Activated CD8-positive, alpha-beta memory T cell treated with anti-CD3 and anti-CD28 coated beads for 24 hours (primary cell): ENCODE results near the gene IL22RA1.

Experiments
- DNase-seq: peaks from one replicate; pipeline ENCODE4 v3.0.0-alpha.2; 2020

Gene IL22RA1

DNA sequence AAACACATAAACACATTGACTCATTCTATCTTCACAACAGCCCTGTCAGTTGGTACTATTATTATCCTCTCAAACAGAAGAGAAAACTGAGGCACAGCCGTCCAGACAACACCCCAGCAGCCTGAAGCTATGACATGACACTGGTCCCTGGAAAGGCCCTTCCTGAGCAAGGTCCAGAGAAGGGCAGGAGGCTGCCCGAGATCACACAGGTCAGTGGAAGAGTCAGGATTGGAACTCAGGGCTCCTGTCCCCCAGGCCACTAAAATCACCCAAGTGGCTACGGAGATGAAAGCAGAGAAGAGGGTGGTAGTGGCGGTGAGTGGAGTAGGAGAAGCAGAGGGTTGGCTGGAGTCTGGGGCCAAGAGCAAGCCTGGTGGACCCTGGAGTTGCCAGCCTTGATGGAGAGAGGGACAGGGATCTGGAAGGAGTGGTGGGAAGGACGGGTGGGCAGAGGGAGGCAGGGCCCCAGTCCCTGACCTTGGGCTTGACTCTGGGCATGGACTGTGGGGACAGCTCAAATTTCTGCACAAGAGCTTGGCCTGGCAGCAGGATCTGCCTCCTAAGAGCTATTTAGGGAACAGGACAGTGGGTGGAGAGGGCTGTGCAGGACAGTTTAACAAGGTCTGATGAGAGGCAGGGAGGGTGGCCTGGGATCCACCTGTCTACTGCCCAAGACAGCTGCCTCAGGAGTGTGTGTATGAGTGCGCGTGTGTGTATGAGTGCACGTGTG lies 46.8 kb downstream of the IL22RA1 start:
- no peak for DNase-seq

DNA sequence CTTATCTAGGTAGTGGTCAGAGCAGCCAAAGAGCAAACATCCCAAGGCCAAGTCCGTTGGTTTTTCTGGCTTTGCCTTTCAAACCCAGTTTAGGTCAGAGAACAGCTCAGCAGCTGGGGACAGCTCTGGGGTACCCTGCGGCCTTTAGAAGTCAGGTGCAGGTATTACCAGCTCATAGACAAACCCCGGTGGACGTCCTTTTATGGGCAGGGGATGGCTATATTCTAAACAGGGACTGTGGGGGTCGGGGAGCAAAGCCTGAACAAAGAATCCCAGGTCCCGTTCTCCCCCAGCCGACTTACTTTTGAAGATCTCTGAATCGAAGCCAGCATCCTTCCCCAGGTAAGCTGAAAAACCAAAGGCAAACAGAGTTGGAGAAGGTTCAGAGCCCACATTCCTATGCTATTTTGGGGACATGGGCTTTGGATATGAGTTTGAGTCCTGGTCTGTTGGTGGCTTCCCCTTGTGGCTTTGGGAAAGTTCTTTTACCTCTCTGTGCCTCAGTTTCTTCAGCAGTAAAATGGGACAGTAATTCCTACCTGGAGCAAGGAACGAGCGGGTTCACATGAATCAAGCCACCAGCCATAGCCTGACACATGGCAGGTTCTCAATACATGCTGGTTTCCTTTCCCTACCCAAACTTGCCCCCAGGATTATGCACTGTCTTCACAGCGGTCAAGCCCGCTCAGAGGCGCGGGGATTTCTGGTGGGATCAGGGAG lies 47.6 kb downstream of the IL22RA1 start:
- DNase-seq, result no peak

DNA sequence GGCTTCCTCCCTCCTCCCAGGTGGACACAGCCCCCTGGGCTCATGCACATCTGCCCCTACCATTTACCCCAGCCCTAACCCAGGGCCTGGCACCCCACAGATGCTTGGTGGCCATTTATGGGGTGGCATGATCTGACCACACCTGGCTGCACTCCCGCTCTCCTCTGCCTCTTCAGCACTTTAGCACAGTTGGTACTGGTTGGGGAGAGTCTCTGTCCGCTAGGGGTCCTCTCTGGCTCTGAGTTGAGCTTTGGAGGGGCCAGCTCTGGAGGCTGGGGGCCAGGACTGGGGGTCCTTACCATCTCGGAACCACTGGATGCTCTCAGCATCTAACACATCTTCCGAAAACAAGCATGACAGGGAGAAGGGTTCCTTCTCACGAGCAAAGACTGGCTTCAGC lies 48.4 kb downstream of the IL22RA1 start:
- no peak for DNase-seq

DNA sequence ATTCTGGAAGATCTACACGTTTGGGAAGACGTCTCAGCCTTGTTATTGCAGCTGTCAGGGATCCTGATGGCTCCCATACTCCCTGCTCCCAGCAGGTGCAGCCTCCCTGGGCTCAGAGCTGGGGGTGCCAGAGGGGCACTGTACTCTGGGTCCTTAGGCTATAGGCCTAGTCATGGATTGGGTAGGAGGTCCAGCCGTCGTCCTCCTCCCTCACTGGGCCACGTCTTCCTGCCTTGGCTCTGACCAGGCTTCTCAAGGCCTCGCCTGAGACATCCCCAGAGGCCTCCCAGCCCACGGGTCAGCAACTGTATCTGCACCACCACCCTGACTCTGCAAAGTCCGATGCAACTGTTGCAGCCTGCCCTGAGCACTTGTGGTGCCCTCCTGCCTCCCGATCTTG lies 49.2 kb downstream of the IL22RA1 start:
- DNase-seq, result no peak

DNA sequence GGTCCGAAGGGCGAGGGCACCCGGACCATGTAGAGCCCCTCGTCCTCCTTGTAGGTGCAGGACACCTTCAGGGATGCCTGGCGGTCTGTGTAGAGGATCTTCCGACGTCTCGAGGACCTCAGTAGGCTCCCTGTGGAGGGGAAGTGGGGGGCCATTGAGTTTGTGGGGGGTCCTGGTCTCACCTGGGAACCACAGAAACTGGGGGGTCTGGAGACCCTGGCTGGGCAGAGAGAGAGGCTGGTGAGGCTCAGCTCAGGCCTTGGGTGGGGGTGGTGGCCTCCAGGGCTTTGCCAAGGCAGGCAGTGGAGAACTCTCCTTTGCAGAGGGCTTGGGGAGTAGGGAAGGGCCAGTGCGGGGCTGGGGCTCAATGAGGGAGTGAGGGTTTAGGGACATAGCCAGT lies 50.0 kb downstream of the IL22RA1 start:
- no peak for DNase-seq

DNA sequence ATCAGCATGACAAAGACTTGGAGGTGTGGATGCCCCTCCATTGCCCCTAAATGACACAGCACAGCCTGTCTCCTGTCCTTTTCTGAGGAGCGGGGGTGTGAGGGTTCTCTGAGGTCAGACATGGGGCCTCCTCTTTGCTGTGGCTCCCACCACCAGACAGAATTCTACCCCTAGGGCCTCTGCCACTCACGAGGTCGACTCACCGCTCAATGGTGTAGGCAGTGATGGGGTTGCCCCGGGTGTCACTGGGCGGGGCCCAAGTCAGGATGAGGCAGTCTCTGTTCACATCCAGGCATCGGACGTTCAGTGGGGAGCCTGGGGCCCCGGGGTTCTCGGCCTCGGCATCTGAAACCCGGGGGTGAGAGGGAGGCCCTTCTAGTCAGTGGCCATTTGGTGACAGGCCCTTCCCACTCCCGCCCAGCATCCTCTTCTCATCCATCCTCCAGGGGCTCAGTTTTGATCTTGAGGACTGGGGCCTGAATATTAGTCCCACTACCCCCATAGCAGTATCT lies 50.9 kb downstream of the IL22RA1 start:
- no peak for DNase-seq

DNA sequence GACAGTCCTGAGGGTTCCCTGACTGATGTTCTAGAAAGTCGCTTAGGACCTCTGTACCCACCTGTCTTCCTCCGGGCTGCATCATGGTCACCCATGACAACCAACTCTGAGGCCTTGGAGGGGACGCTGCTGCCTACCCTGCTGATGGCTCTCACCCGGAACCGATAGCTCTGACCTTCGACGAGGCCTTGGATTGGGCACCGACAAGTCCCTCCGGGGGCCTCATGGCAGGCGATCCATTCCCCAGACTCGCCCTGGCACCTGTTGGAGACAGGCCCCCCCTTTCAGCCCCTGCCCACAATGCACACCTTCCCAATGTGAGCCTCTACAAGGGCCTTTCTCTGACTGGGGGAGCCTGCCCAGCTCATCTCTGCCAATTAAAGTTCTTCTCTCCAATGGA lies 52.2 kb downstream of the IL22RA1 start:
- no peak for DNase-seq

DNA sequence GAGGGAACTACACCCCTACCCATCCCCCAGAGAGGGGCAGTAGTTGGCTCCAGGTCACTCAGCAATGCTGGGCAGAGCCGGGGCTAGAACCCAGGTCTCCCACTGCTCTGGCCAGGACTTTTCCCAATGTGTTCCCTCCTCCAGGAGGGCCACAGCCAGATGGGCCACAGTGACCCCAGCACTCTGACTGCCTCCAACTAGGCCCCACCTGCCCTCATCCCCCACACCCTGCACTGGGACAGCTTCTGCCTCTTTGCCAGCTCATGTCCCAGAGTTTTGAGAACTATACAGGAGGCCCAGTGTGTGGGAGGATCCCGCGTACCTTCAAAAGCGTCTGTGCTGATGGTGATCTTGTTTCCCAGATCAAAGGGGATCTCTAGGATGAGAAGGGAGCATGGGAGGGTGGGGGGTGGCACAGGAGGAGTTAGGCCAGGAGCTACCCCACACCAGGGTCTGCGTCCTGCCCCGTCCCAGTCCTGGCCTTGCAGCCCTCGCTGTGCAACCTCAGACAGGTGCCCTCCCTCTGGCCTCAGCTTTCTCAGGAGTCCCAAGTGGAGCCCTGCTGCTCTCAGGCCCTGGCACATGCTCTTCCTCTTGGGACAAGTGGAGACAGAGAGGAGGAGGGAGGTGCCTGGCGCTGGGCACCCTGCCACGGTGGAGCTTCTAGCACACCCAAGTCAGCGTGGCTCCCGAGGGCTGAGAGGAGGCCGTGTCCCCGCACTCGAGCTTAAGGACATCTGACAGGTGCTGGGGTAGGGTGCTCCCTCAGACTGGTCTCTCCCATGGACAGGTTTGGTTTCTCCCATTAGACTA lies 53.0 kb downstream of the IL22RA1 start:
- no peak for DNase-seq

DNA sequence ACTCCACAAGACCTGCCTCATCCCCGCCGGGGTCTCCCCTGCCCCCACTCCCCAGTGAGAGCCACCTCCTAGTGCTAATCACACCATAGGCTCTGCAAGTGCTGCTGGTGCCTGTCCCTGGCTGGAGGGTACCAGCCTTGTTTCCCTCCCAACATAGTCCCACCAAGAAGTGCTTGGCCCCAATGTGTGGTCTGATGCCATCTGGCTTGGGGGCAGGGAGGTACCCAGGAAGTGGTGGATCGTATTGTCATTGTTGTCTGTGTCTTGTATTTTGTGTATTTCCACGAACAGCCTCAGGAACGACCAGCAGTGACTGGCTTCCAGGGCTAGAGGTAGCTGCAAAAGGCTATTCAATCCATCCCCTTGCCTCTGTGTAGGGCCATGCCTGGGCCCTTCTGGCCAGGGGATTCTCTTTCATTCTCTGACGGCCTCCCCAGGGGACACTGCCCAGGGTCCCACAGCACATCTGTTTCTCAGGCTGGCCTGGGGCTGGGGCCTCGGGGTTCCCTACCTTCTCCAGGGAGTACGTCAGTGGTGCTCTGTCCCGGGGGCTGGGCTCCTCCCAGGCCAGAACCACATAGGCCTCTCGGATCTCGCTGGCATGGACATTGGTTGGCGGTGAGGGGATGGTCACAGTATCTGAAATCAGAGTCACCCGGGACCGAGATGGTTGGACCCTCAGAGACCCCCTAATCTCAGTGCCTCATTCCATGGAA lies 53.8 kb downstream of the IL22RA1 start:
- no peak for DNase-seq

DNA sequence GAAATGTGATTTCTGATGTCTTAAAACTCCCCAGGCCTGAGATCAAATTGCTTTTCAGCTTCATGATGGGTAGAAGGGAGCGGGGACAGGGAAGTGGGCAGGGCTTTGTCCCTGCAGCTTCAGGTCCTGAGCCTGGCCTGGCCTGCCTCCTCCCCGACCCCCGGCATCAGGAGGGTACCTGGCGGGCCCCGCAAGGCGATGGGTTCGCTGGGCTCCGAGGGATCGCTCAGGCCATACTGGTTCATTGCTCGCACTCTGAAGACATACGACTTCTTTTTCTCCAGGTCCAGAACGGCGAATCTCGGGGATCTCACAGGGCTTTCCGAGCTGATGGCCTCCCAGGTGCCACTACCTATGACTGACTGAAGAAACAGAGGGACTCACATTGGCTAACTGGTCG lies 56.5 kb downstream of the IL22RA1 start:
- DNase-seq, result no peak

DNA sequence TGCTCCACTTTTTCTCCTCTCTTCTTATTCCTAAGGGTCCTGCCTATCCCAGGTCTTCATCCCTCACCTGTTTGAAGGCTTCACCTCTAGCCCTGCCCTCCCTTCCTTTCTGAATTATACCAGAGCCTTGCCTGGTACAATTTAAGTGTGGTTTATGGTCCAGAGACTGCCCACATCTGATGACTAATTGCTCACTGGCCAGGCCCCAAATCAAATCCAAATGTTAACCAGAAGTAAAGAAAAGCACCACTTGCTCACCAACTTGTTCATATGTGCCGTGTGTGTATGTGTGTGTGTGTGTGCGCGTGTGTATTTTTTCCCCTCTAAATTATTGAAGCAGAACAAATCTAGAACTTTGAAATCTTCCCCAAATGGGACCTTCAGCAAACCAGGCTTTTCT lies 57.4 kb downstream of the IL22RA1 start:
- no peak for DNase-seq

DNA sequence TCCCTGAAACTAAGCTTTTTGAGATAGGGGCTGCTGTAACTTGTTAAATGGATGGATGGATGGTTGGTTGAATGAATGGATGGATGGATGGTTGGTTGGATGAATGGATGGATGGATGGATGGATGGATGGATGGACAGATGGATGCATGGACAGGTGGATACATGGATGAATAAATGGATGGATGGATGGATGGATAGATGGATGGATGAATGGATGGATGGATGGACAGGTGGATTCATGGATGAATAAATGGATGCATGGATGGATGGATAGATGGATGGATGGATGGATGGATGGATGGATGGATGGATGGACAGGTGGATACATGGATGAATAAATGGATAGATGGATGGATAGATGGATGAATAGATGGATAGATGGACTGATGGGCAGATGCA lies 57.9 kb downstream of the IL22RA1 start:
- DNase-seq, result no peak

DNA sequence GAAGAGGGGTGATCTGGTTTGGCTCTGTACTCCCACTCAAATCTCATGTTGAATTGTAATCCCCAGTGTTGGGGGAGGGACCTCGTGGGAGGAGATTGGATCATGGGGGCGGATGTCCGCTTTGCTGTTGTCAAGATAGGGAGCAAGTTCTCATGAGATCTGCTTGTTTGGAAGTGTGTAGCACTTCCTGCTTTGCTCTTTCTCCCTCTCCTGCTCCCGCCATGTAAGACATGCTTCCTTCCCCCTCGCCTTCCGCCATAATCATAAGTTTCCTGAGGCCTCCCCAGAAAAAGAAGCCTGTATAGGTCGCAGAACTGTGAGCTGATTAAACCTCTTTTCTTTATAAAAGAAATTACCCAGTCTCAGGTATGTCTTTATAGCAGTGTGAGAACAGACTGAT lies 58.9 kb downstream of the IL22RA1 start:
- no peak for DNase-seq

DNA sequence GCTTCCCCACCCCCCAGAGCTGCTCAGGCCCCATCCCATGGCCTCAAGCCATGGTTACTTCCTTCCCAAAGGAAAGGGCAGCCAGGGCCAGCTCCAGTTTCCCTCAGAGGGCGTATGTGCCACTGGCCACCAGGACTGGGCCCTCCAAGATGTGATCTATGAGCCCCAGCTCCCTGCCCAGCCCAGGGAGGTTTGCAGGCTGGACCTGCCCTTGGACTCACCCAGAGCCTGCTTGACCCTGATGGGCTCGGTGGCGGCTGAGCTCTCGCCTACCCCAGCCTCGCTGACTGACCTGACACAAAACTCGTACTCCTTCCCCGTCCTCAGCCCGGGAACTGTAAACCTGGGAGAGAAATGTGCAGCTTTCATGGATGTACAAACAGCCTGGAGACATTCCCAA lies 60.6 kb downstream of the IL22RA1 start:
- DNase-seq, result no peak

DNA sequence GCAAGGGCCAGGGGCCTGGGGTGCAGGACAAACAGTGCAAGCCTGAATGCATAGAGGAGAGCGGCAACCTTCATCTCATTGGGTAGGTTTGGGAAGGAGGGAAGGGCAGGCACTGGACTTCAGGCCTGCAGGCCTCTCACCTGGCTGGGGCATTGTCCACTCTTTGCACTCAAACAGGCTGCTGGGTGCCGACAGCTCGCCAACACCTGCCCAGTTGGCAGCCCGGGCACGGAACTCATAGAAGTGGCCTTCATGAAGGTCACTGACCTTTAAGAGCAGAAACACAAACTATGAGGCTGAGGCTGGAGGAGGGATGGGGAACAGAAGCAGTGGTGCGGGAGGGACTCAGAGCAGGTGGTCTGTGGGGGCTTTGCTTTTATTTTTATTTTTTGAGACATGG lies 61.8 kb downstream of the IL22RA1 start:
- no peak for DNase-seq

DNA sequence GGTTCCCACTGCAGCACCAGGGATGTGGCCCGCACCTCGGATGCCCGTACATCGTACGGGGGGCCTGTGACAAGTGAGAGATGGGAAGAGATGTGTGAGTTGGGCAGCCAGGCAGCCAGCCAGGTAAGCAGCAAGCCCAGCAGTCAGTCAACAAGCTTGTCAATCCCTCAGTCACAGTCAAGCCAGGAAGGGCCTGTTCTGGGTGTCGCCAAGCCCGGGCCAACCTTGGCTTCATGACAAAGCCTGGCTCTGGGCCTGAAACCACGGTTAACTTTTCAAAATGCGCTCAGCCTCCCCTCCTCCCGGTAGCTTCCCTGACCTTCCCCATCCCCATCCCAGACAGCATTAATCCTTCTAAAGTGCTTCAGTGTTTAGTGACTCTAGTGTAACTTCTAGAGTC lies 62.8 kb downstream of the IL22RA1 start:
- no peak for DNase-seq

DNA sequence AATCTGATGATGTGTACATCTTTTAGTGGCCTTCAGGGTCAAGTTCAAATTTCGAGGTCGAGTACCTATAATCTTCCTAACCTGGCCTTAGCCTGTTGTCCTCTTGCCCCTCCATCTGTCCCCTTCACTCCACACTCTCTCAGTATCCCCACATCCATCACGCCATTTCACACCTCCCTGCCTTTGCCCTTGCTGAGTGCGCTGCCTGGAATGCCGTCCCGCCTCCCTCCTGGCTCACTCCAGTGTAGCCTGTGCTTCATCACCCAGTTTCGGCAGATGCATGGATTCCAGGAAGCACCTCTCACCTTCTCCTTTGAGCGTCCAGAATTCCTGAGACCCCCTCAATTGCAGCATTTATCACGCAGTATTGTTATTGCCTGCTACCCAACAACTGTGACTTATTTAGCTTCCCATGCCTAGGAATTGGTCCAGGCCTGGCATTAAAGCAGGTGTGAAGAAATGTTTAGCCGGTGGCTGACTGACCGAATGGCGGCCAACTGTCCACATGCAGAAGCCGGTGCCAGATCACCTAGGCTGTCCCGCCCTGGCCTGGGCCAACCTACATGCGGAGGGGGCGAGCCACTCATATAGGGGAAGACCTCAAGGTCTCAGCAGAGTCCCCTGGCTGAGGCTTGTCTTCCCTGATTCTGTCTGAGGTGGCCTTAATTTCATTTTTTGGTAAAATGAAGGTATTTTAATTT lies 65.5 kb downstream of the IL22RA1 start:
- no peak for DNase-seq

DNA sequence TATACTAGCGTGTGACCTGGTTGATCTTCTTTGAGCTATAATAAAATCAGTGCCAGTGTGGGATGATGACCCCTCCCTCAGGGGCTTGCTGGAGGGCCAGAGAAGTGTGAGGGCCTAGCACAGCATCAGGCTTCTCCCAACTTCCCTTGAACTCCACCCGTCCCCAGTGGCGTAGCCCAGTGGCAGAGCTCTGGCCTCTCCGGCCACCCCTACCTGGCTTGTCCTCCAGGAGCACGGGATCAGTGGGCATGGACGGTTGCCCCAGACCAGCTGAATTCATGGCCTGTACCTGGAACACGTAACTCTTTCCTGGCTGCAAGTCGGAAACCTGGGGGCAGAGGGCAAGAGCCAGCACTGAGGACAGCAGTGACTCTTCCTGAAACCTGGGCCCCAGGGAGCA lies 67.0 kb downstream of the IL22RA1 start:
- no peak for DNase-seq

DNA sequence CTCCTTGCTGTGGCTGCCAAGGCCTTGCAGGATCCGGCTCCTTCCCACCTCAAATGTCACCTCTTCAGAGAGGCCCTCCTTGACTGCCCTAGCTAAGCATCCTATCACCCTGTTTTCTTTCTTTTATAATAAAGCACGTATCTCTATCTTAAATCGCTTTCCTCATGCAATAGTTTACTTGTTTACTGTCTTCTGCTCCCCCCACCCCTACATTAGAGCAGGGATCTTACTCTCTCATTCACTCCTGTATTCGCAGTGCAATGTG lies 67.4 kb downstream of the IL22RA1 start:
- DNase-seq, result no peak

DNA sequence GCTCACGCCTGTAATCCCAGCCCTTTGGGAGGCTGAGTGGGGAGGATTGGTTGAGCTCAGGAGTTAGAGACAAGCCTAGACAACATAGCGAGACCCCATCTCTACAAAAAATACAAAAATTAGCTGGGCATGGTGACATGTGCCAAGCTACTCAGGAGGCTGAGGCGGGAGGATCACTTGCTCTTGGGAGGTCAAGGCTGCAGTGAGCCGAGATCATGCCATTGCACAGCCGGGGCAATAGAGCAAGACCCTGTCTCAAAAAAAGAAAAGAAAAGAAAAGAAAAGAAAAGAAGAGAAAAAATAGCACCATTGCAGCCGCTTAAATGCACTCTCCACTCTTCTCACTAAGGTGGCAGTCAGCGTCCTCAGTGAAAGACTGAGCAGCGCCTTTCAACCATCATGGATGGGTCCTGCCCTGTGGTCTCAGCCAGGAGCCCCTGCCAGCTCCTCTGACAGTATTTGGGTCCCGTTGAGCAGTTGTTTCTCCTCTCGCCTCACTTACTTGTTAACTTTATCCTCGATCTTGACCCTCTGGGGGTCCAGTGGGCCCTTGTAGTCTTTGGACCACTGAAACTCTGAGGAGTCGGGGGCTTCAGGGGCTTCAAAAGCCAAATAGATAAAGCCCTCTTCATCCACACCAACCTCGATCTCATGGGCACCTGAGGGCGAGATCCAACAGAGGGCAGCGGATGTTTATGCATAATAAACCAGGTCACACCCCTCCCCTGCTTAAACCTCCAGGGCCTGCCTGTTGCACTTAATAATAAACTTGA lies 67.9 kb downstream of the IL22RA1 start:
- no peak for DNase-seq

DNA sequence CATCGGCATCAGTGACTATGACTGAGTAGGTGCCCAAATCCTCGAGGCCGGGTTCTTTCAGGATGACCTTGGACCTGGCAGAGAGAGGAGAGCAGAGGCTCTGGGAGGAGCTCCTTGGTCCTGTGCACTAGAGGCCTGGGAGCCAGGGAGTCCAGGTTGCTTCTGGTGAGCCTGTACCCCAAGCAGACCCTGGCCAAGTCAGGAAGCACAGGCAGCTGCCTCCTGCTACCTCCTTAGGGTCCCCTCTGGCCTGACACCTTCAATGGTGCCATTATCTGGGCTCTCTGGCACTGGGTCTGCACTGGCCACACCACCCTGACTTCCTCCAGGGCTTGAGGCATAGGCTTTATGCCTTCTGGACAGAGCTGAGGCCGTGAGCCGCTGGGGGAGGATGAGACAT lies 68.7 kb downstream of the IL22RA1 start:
- no peak for DNase-seq

DNA sequence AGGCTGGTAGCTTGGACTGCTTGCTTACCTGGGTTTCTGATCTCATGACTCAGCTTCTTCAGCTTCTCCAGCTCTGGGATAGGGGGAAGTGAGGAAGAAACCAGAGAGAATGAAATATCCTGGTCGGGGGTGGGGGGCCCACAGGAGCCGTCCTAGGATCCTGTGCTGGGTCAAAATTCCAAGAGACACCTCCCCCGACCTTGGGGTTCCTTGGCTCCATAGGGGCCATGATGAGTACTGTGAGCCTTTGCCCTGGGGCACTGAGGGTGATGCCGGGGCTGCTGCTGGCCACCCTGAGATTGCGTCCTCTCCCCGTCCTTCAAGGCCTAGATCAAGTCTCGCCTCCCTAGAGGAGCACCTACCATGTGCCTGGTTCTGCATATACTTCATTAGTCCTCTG lies 71.0 kb downstream of the IL22RA1 start:
- DNase-seq, result no peak
